KOPT-K1 (cell line): ENCODE results near the gene CNTNAP2.

ENCODE experiments used
- H3K27ac ChIP-seq: fragments of 200-600 bp; sonication (generic); 2 replicates; pipeline ENCODE4 v1.5.1; 2016; ENCODE audit warnings: antibody characterized with exemption, mild to moderate bottlenecking, low read depth, low read length; ENCODE audit not compliant: poor library complexity, severe bottlenecking
- H3K36me3 ChIP-seq: fragments of 200-600 bp; sonication (generic); 2 replicates; pipeline ENCODE4 v1.5.1; 2017; ENCODE audit warnings: antibody characterized with exemption, mild to moderate bottlenecking, low read length, moderate library complexity; ENCODE audit not compliant: insufficient read depth
- H3K9me3 ChIP-seq: fragments of 200-600 bp; sonication (generic); 2 replicates; pipeline ENCODE4 v1.5.1; 2017; ENCODE audit warnings: antibody characterized with exemption, low read length, mild to moderate bottlenecking; ENCODE audit not compliant: insufficient read depth, poor library complexity, severe bottlenecking

CNTNAP2 gene

GRCh38 chr7:147809786-147810185, 1693.2 kb downstream of the CNTNAP2 start:
- Histone ChIP-seq H3K9me3 (no peaks in the 10 kb centered on the region), H3K36me3 (no peaks in the 10 kb centered on the region), H3K27ac (no peak overlapping the region)

GRCh38 chr7:147810269-147810668, 1693.7 kb downstream of the CNTNAP2 start:
- no peaks in the 10 kb centered on the region for H3K36me3 ChIP-seq
- no peak overlapping the region for H3K27ac ChIP-seq
- H3K9me3 ChIP-seq: no peaks in the 10 kb centered on the region

GRCh38 chr7:147811923-147812322, 1695.3 kb downstream of the CNTNAP2 start:
- Histone ChIP-seq H3K27ac (no peak overlapping the region), H3K36me3 (no peaks in the 10 kb centered on the region), H3K9me3 (no peaks in the 10 kb centered on the region)

GRCh38 chr7:147813316-147813715, 1696.7 kb downstream of the CNTNAP2 start:
- Histone ChIP-seq H3K9me3 (no peaks in the 10 kb centered on the region), H3K27ac (no peak overlapping the region), H3K36me3 (no peaks in the 10 kb centered on the region)

- no peaks in the 10 kb centered on the region for H3K9me3 ChIP-seq
- H3K27ac ChIP-seq: no peak overlapping the region
- no peaks in the 10 kb centered on the region for H3K36me3 ChIP-seq
Observed at GRCh38 chr7:147818317-147818716, 1701.7 kb downstream of the CNTNAP2 start.

GRCh38 chr7:147824671-147825070, 1708.1 kb downstream of the CNTNAP2 start:
- Histone ChIP-seq H3K9me3 (no peaks in the 10 kb centered on the region), H3K36me3 (no peaks in the 10 kb centered on the region), H3K27ac (no peak overlapping the region)

GRCh38 chr7:147829016-147829415, 1712.4 kb downstream of the CNTNAP2 start:
- no peak overlapping the region for H3K27ac ChIP-seq
- H3K9me3 ChIP-seq: no peaks in the 10 kb centered on the region
- no peaks in the 10 kb centered on the region for H3K36me3 ChIP-seq

- Histone ChIP-seq H3K9me3 (peaks cover 6% of the 10 kb centered on the region), H3K27ac (no peak overlapping the region), H3K36me3 (no peaks in the 10 kb centered on the region)
Observed at GRCh38 chr7:147833557-147833956, 1717.0 kb downstream of the CNTNAP2 start.

- H3K36me3 ChIP-seq: no peaks in the 10 kb centered on the region
- H3K9me3 ChIP-seq: peaks cover 6% of the 10 kb centered on the region
- no peak overlapping the region for H3K27ac ChIP-seq
Observed at GRCh38 chr7:147833970-147834369, 1717.4 kb downstream of the CNTNAP2 start.

- no peaks in the 10 kb centered on the region for H3K9me3 ChIP-seq
- H3K36me3 ChIP-seq: no peaks in the 10 kb centered on the region
- H3K27ac ChIP-seq: no peak overlapping the region
Observed at GRCh38 chr7:147852833-147853232, 1736.2 kb downstream of the CNTNAP2 start.

- H3K36me3 ChIP-seq: no peaks in the 10 kb centered on the region
- H3K27ac ChIP-seq: no peak overlapping the region
- no peaks in the 10 kb centered on the region for H3K9me3 ChIP-seq
Observed at GRCh38 chr7:147857152-147858140, 1740.8 kb downstream of the CNTNAP2 start.

GRCh38 chr7:147858421-147858820, 1741.8 kb downstream of the CNTNAP2 start:
- H3K36me3 ChIP-seq: no peaks in the 10 kb centered on the region
- H3K27ac ChIP-seq: no peak overlapping the region
- no peaks in the 10 kb centered on the region for H3K9me3 ChIP-seq

GRCh38 chr7:147859033-147859432, 1742.4 kb downstream of the CNTNAP2 start:
- no peak overlapping the region for H3K27ac ChIP-seq
- no peaks in the 10 kb centered on the region for H3K36me3 ChIP-seq
- no peaks in the 10 kb centered on the region for H3K9me3 ChIP-seq

GRCh38 chr7:147859486-147859885, 1742.9 kb downstream of the CNTNAP2 start:
- no peaks in the 10 kb centered on the region for H3K36me3 ChIP-seq
- H3K27ac ChIP-seq: no peak overlapping the region

GRCh38 chr7:147861058-147861716, 1744.6 kb downstream of the CNTNAP2 start:
- Histone ChIP-seq H3K27ac (no peak overlapping the region), H3K9me3 (no peaks in the 10 kb centered on the region), H3K36me3 (no peaks in the 10 kb centered on the region)

More at GRCh38 chr7:147859486-147859885, 1742.9 kb downstream of the CNTNAP2 start:
- H3K9me3 ChIP-seq: no peaks in the 10 kb centered on the region
